Measurements from ENCODE around the gene CZIB. TPM values are rescaled to one million over a fixed set of nuclear protein-coding genes. Genes with fewer than 3 reads are reported as not detected.

CZIB gene
- total RNA-seq, 1 experiment from 2014 or later: 67.0 TPM

GRCh38 chr1:53220962-53221286 is 490 bp upstream of the CZIB start:
- H4K20me1 ChIP-seq (ENCODE audit: control insufficient read depth, insufficient read depth, insufficient read length): no peaks in the 10 kb centered on the region
- H3K4me2 ChIP-seq (ENCODE audit: insufficient read depth, insufficient read length, low read length): peak overlapping the region; percentile 46
- H3K4me1 ChIP-seq (ENCODE audit: insufficient read depth, low read length): 0 out of 2 replicates have a peak, but pooled peaks cover 3% of the 10 kb centered on the region
- no peak overlapping the region for H3K23ac ChIP-seq (ENCODE audit: insufficient read length, low read depth, low read length)
- H3K23me2 ChIP-seq (ENCODE audit: insufficient read length, low read depth, low read length, poor library complexity, severe bottlenecking): peaks cover 4% of the 10 kb centered on the region
- no peak overlapping the region for H2BK5ac ChIP-seq (ENCODE audit: insufficient read length, low read length)
- H2BK12ac ChIP-seq (ENCODE audit: insufficient read length, low read depth, low read length): no peak overlapping the region
- no peak overlapping the region for H4K8ac ChIP-seq (replicated peaks; ENCODE audit: insufficient read length, low read depth, low read length)
- no peaks in the 10 kb centered on the region for H3K9me3 ChIP-seq (ENCODE audit: control insufficient read depth, low read depth, low read length)
- Mint-ChIP-seq H3K36me3 (ENCODE audit: insufficient read depth in 1 of 3, low read depth in 3 of 3) (peaks cover 0 to 21% (median 13%) of the 10 kb centered on the region in 3 experiments; a peak in 5 of 7 replicates), H3K27me3 (ENCODE audit: low read depth) (no peaks in the 10 kb centered on the region), H3K27ac (peak overlapping the region; percentile 35 to 96 (median 88); a peak in 5 of 7 replicates), H3K4me1 (peaks cover 14 to 20% of the 10 kb centered on the region in 2 experiments), H3K9me3 (no peaks in the 10 kb centered on the region), H3K4me3 (peak overlapping the region; percentile 88 to 93)
- H2AFZ ChIP-seq (ENCODE audit: low read length): no peak overlapping the region
- no peak overlapping the region for H2BK120ac ChIP-seq (ENCODE audit: low read depth, low read length, poor library complexity, severe bottlenecking)
- no peak overlapping the region for H4K91ac ChIP-seq (ENCODE audit: insufficient read length, low read depth, low read length)
- no peak overlapping the region for H3T11ph ChIP-seq (ENCODE audit: low read length)
- DNase-seq: no peak
- H4K5ac ChIP-seq (ENCODE audit: insufficient read length, low read depth, low read length): no peak overlapping the region
- no peak for TF ChIP-seq CTCF (conservative IDR thresholded peaks at IDR 0.05)
- WGBS (ENCODE audit: extremely low coverage, insufficient read length, low lambda C conversion rate): no CpG with 5 or more reads among the region's 3 CpGs
- H3K9ac ChIP-seq (ENCODE audit: extremely low read depth, insufficient read length, low read length): peak overlapping the region; percentile 75
- H3K4ac ChIP-seq (ENCODE audit: low read depth, low read length): no peak overlapping the region
- H2BK15ac ChIP-seq (ENCODE audit: low read depth, low read length): no peak overlapping the region
- H3K56ac ChIP-seq (ENCODE audit: insufficient read length, low read depth, low read length): no peak overlapping the region
- H2AK5ac ChIP-seq (ENCODE audit: insufficient read length, low read length): no peak overlapping the region
- no peak overlapping the region for H3K14ac ChIP-seq (ENCODE audit: insufficient read depth, low read length)
- no peak overlapping the region for H3K27ac ChIP-seq (ENCODE audit: insufficient read length, low read depth, low read length)
- H3K79me1 ChIP-seq (ENCODE audit: insufficient read depth, low read depth, low read length, poor library complexity, severe bottlenecking): no peaks in the 10 kb centered on the region
- H3K27me3 ChIP-seq (ENCODE audit: insufficient read depth, low read length): no peaks in the 10 kb centered on the region
- no peak overlapping the region for H3K18ac ChIP-seq (ENCODE audit: insufficient read length, low read depth, low read length)
- no peaks in the 10 kb centered on the region for H3K79me2 ChIP-seq (ENCODE audit: insufficient read depth, low read length)
- no peak overlapping the region for H2BK20ac ChIP-seq (ENCODE audit: low read depth, low read length, poor library complexity, severe bottlenecking)
